Stimulated activated CD4-positive, alpha-beta T cell treated with anti-CD3 and anti-CD28 coated beads, Interleukin-15, amount 100 ng/mL, for 1 hour (primary cell): ENCODE data around the gene CHRNA9.

Experiments
- DNase-seq, 2 donors: peaks; one replicate each; pipeline ENCODE4 v3.0.0-alpha.2; 2020; ENCODE audit warnings: low read depth in 1 of 2, low spot score in 1 of 2

The CHRNA9 gene

GRCh38 chr4:40337051-40337450 is 1.9 kb downstream of the CHRNA9 start:
- DNase-seq = no peak

GRCh38 chr4:40337523-40337922 is 2.4 kb downstream of the CHRNA9 start:
- no peak for DNase-seq

DNA sequence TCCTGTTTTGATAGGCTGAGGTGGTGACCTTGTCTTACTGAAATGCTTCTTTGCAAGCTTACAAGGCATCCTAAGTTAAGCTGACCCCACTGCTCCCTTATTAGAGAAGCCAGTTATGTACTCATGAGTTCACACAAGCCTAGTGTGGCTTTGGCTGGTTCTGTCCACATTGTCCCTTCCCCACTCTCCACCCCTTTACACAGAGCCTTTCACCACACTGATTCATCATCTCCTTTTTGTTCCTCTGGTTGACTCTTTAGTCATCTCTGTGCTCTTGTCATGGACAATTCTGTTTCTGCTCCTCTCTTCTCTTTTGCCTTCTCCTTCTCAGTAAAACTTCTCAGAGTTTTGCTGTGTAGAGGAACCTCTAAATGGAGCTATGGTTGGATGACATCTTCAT is 4.9 kb downstream of the CHRNA9 start:
- DNase-seq = no peak

GRCh38 chr4:40347472-40347871 is 12.3 kb downstream of the CHRNA9 start:
- DNase-seq = no peak

DNA sequence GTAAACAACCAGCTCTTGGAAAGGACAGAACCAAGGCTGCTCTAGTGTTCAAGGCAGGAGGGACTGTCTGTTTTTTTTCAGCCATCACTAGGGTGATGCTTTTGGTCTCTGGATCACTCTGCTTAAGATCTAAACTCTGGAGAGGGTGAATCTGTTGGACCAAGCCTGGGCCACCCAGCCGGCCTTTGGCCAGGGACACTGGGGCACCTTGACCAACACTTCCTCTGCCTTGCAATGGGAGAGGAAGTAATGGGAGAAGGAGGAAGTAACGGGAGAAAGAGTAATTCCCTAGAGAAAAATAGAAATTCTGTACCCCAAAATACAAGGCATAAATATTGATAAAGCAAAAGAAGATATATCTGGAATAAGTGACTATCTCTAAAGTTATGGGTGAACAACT is 12.9 kb downstream of the CHRNA9 start:
- DNase-seq = no peak

- no peak for DNase-seq
These were observed 14.5 kb downstream of the CHRNA9 start for GRCh38 chr4:40349561-40350198.

GRCh38 chr4:40350627-40351227 is 15.6 kb downstream of the CHRNA9 start:
- no peak for DNase-seq

DNA sequence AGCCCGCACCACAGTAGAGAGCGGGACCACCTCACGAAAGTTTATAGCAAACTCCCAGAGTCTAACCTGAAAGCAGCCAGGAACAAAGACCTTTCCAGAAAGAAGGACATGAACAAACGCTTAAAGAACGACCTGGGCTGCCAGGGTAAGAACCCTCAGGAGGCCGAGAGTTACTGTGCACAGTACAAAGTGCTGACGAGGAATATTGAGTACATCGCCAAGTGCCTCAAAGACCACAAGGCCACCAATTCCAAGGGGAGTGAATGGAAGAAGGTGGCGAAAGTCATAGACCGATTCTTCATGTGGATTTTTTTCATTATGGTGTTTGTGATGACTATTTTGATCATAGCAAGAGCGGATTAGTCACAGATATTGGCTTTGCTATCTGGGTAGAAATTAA is 19.0 kb downstream of the CHRNA9 start:
- DNase-seq = no peak

- DNase-seq = no peak
These were observed 20.0 kb downstream of the CHRNA9 start for GRCh38 chr4:40355131-40355530.

- DNase-seq = no peak
These were observed 22.6 kb downstream of the CHRNA9 start for GRCh38 chr4:40357738-40358137.

- DNase-seq = no peak
These were observed 26.2 kb downstream of the CHRNA9 start for GRCh38 chr4:40361338-40361737.

GRCh38 chr4:40363382-40363920 is 28.3 kb downstream of the CHRNA9 start:
- no peak for DNase-seq

- DNase-seq = no peak
These were observed 28.8 kb downstream of the CHRNA9 start for GRCh38 chr4:40363945-40364344.

DNA sequence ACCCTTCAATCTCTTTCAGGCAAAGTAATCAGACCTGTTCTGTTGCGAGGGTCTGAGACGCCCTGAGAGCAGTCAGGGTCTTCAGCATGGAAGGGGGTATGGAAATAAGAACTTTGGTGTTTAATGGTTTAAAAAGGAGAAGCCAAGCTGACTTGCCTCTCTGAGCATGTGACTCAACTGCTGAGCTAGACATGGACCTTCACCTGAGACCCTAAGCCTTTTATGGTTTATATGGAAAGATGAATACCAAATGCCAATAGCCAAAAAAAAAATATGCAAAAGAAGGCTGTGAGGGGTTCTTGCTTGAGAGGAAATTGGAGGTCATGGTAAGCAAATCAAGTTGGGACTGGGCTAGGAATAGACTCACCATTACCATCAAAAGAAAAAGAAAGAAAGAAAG is 30.6 kb downstream of the CHRNA9 start:
- no peak for DNase-seq

DNA sequence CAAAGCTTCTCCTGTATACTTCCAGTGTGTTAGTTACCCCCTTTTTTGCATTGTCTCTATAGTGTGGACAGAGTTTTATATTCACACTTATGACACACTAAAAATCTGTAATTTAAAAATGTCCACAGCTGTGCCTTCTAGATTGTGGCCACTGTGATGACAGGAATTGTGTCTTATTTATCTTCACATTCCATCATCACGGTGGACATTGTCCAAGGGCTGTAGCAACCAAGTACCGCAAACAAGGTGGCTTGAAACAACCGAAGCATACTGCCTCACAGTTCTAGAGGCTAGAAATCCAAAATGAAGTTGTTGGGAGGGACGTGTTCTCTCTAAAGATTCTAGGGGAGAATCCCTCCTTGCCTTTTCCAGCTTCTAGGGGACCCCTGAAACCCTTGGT is 32.3 kb downstream of the CHRNA9 start:
- no peak for DNase-seq

GRCh38 chr4:40369437-40370274 is 34.5 kb downstream of the CHRNA9 start:
- DNase-seq = no peak

- no peak for DNase-seq
These were observed 37.5 kb downstream of the CHRNA9 start for GRCh38 chr4:40372651-40373050.

GRCh38 chr4:40373636-40374035 is 38.5 kb downstream of the CHRNA9 start:
- DNase-seq = no peak

GRCh38 chr4:40375095-40375494 is 40.0 kb downstream of the CHRNA9 start:
- DNase-seq = no peak

GRCh38 chr4:40375620-40376019 is 40.5 kb downstream of the CHRNA9 start:
- no peak for DNase-seq

DNA sequence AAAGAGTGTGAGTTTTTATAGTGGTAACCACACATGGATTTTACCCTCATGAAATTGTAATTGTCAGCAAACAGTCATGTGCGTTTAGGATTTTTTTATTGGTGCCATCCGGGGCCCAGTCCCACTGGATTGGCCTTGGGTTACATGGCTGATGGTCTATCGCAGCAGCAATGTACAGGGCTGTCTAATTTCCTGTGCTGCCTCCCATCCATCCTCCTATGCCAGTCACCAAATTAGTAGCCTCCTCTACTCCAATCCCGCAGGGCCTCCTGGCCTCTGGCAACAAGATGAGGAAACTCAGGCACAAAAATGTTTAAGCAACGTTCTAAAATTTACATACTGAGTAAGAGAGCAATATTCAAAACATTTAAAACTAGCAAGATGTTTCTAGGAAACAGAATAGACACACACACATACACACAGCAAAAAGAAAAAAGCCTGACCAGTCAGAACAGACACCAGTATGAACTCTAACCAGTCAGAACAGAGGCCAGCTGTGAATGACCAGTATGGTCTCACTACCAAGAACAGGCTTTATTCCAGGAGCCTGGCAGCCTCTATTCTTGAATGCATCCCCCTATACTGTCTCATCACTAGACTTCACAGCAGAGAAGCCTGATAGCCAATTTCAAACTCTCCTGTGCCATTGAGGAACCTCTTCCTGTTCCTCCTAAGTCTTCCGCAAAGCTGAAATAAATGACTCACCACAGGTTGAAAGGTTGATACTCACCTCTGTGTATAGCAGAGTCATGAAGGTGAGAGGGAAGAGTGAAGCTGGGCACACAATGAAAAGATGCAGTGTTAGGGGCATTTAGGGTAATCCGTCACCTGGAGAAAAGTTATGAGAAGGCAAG is 42.6 kb downstream of the CHRNA9 start:
- no peak for DNase-seq
